A673 (cell line): Measurements from ENCODE around the gene STX5. TPM values are rescaled to one million over a fixed set of nuclear protein-coding genes. Genes with fewer than 3 reads are reported as not detected.

ENCODE experiments used
- BruUV-seq: library from RNA; stranded (reverse); fragments of 400-500 nt; replicated peaks from 2 replicates; lab custom pipeline; 2021; lab: Mats Ljungman, UMichigan
- CTCF ChIA-PET: fragments of 300-600 bp; sonication (Branson Sonifier 250); formaldehyde crosslinking; loops from one replicate; lab custom pipeline; 2022; ENCODE audit warnings: antibody characterized with exemption; lab: Charles Lee
- POLR2A ChIA-PET: fragments of 300-600 bp; sonication (Branson Sonifier 250); formaldehyde crosslinking; loops from one replicate; lab custom pipeline; 2022; ENCODE audit warnings: antibody characterized with exemption; ENCODE audit not compliant: low non-redundant PET; lab: Charles Lee
- DNase-seq: peaks from one replicate; pipeline ENCODE4 v3.0.0-alpha.2; 2015; ENCODE audit warnings: low spot score
- H3K27ac ChIP-seq: fragments of 200-600 bp; sonication (generic); 2 replicates; pipeline ENCODE4 v1.5.1; 2016; ENCODE audit warnings: mixed run types, low read depth, mild to moderate bottlenecking, mixed read lengths, antibody characterized with exemption, low read length; ENCODE audit not compliant: poor library complexity, severe bottlenecking
- H3K27me3 ChIP-seq: fragments of 200-600 bp; sonication (generic); replicated peaks from 2 replicates; pipeline ENCODE4 v1.6.1; 2017; ENCODE audit warnings: mixed run types, low read depth, mild to moderate bottlenecking, mixed read lengths, antibody characterized with exemption, low read length; ENCODE audit not compliant: insufficient read depth, poor library complexity
- H3K36me3 ChIP-seq: fragments of 200-600 bp; sonication (generic); 2 replicates; pipeline ENCODE4 v1.6.1; 2016; ENCODE audit warnings: mixed run types, mild to moderate bottlenecking, mixed read lengths, antibody characterized with exemption, low read length; ENCODE audit not compliant: insufficient read depth, poor library complexity, severe bottlenecking
- H3K4me1 ChIP-seq: fragments of 200-600 bp; sonication (generic); 2 replicates; pipeline ENCODE4 v1.6.1; 2017; ENCODE audit warnings: mixed run types, mild to moderate bottlenecking, mixed read lengths, antibody characterized with exemption, low read length; ENCODE audit not compliant: insufficient read depth, poor library complexity, severe bottlenecking
- H3K4me3 ChIP-seq: fragments of 200-600 bp; sonication (generic); 2 replicates; pipeline ENCODE4 v1.5.1; 2016; ENCODE audit warnings: low read depth, mixed run types, mild to moderate bottlenecking, mixed read lengths, low read length; ENCODE audit not compliant: poor library complexity, severe bottlenecking
- H3K9me3 ChIP-seq: fragments of 200-600 bp; sonication (generic); 2 replicates; pipeline ENCODE4 v1.6.1; 2016; ENCODE audit warnings: mixed run types, low read depth, mild to moderate bottlenecking, mixed read lengths, antibody characterized with exemption, low read length; ENCODE audit not compliant: poor library complexity, severe bottlenecking
- CTCF ChIP-seq: fragments of 300-800, 200-600 bp; sonication (generic); conservative IDR thresholded peaks from 2 replicates; pipeline ENCODE4 v1.5.1; 2017; ENCODE audit warnings: low read depth, mild to moderate bottlenecking, antibody characterized with exemption, low read length, moderate library complexity, mixed read lengths
- EZH2 ChIP-seq: fragments of 200-600 bp; sonication (generic); IDR thresholded peaks from 2 replicates; pipeline ENCODE4 v1.6.1; 2017; ENCODE audit warnings: borderline replicate concordance, low read depth, mild to moderate bottlenecking, mixed read lengths, antibody characterized with exemption, low read length; ENCODE audit not compliant: poor library complexity, severe bottlenecking
- intact Hi-C: fragments of 100-400 bp; cut with micrococcal nuclease; formaldehyde crosslinking; loops from one replicate; pipeline ENCODE4 v1.10.0; 2022; ENCODE audit not compliant: unreplicated experiment
- total RNA-seq: library from RNA; stranded (reverse); gene quantifications from 2 replicates; pipeline ENCODE4 v1.2.3, GENCODE V29; 2021

STX5 gene
- total RNA-seq, 1 experiment from 2014 or later: 29.2 TPM

- ChIA-PET CTCF (no interaction called here), POLR2A (interaction anchor here (0.6 kb wide), 1 partner anchor 1533 kb away, joined by 3 read pairs; no protein-coding TSS in a partner anchor)
- Histone ChIP-seq H3K36me3 (peaks cover 88% of the 10 kb centered on the region), H3K27ac (peak overlapping the region; percentile 14), H3K4me1 (peaks cover 28% of the 10 kb centered on the region), H3K4me3 (no peak overlapping the region), H3K27me3 (no peaks in the 10 kb centered on the region), H3K9me3 (no peaks in the 10 kb centered on the region)
- peak; percentile 83 for DNase-seq
- BruUV-seq: no TSS peak
- intact Hi-C loops: loop anchor here (5.0 kb wide), 1 partner anchor 38 kb away; the partner anchor contains the start of genes STX5 and TEX54
- no peak for TF ChIP-seq EZH2
- TF ChIP-seq CTCF: no peak
These were observed 37.6 kb downstream of the STX5 start for GRCh38 chr11:62794201-62794775.

DNA sequence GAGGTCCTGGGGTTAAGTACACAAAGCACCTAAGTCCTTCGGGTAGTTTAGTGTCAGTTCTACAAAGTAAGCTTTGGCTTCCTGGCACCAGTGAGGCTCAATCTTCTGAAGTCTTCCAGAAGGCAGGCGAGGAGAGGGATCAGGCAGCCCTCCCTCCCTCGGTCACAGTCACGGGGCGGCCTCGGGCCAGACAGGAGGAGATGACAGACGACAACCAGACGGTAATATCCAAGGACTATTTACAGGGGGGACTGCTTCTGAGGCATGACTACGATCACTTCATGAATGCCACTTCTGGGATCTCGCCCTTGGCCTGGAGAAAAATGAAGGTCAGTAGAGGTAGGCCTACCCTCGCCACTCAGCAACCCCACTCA, 39.7 kb downstream of the STX5 start:
- H3K27me3 ChIP-seq: no peaks in the 10 kb centered on the region
- H3K9me3 ChIP-seq: no peaks in the 10 kb centered on the region
- H3K4me1 ChIP-seq: peaks cover 37% of the 10 kb centered on the region
- intact Hi-C loops: loop anchor here (5.0 kb wide), 1 partner anchor 40 kb away; the partner anchor contains the start of genes STX5 and TEX54
- no peak for DNase-seq
- POLR2A ChIA-PET: interaction anchor here (0.7 kb wide), 1 partner anchor 38 kb away, joined by 6 read pairs; the partner anchor contains the start of gene ZBTB3
- peak overlapping the region; percentile 97 for H3K4me3 ChIP-seq
- peaks cover 72% of the 10 kb centered on the region for H3K36me3 ChIP-seq
- no TSS peak for BruUV-seq
- H3K27ac ChIP-seq: peak overlapping the region; percentile 91
- CTCF ChIA-PET: no interaction called here
- TF ChIP-seq EZH2 (no peak), CTCF (no peak)

GRCh38 chr11:62791501-62792201, 40.2 kb downstream of the STX5 start, which contains the start of gene TMEM223:
TSS of gene TMEM223 (minus strand) at chr11:62792006. CDS start at chr11:62791994, 12 bp downstream.
- H3K27me3 ChIP-seq: no peaks in the 10 kb centered on the region
- ChIA-PET CTCF (interaction anchor here (0.6 kb wide), 1 partner anchor 65 kb away, joined by 3 read pairs; no protein-coding TSS in a partner anchor), POLR2A (interaction anchor here (0.6 kb wide), 1 partner anchor 93 kb away, joined by 6 read pairs; no protein-coding TSS in a partner anchor)
- 0 out of 2 replicates have a peak, but pooled peaks have one; percentile 23 for TF ChIP-seq CTCF
- TF ChIP-seq EZH2: no peak
- peaks cover 37% of the 10 kb centered on the region for H3K4me1 ChIP-seq
- peak within 1 kb of the TSS; percentile 97 for H3K4me3 ChIP-seq
- BruUV-seq: no TSS peak
- peak; percentile 95 for DNase-seq
- no peaks in the 10 kb centered on the region for H3K9me3 ChIP-seq
- H3K36me3 ChIP-seq: peaks cover 67% of the 10 kb centered on the region
- H3K27ac ChIP-seq: peak within 1 kb of the TSS; percentile 91
- intact Hi-C loops: loop anchor here (5.0 kb wide), 1 partner anchor 41 kb away; the partner anchor contains the start of genes STX5 and TEX54
